Loucy (cell line): ENCODE measurements around the gene NBEA.

Source experiments
- H2AFZ ChIP-seq: fragments of 200-600 bp; sonication (generic); 2 replicates; pipeline ENCODE4 v1.6.0; 2016; ENCODE audit warnings: antibody characterized with exemption, mild to moderate bottlenecking, low read length, moderate library complexity
- H3F3A ChIP-seq: fragments of 200-600 bp; 2 replicates; pipeline ENCODE4 v1.6.0; 2016; ENCODE audit warnings: antibody characterized with exemption, low read depth, mild to moderate bottlenecking
- H3K27me3 ChIP-seq: fragments of 200-600 bp; sonication (generic); 2 replicates; pipeline ENCODE4 v1.6.1; 2014; ENCODE audit warnings: low read length, mild to moderate bottlenecking; ENCODE audit not compliant: insufficient read depth, poor library complexity, severe bottlenecking
- H3K36me3 ChIP-seq: fragments of 200-600 bp; sonication (generic); 2 replicates; pipeline ENCODE4 v1.6.1; 2016; ENCODE audit warnings: low read length; ENCODE audit not compliant: insufficient read depth
- H3K4me1 ChIP-seq: fragments of 200-600 bp; sonication (generic); 2 replicates; pipeline ENCODE4 v1.5.1; 2014; ENCODE audit warnings: low read length, mild to moderate bottlenecking; ENCODE audit not compliant: insufficient read depth, poor library complexity, severe bottlenecking
- H3K4me2 ChIP-seq: fragments of 200-600 bp; sonication (generic); 2 replicates; pipeline ENCODE4 v1.6.0; 2014; ENCODE audit warnings: antibody characterized with exemption, low read length, low read depth, mild to moderate bottlenecking; ENCODE audit not compliant: poor library complexity, severe bottlenecking
- H3K4me3 ChIP-seq: fragments of 200-600 bp; sonication (generic); 2 replicates; pipeline ENCODE4 v1.5.1; 2014; ENCODE audit warnings: low read length, mild to moderate bottlenecking, mixed read lengths; ENCODE audit not compliant: poor library complexity, severe bottlenecking
- H3K79me2 ChIP-seq: fragments of 200-600 bp; sonication (generic); 2 replicates; pipeline ENCODE4 v1.6.1; 2014; ENCODE audit warnings: low read length; ENCODE audit not compliant: insufficient read depth
- H3K9ac ChIP-seq: fragments of 200-600 bp; sonication (generic); 2 replicates; pipeline ENCODE4 v1.6.0; 2014; ENCODE audit warnings: mild to moderate bottlenecking, low read depth, low read length, moderate library complexity; ENCODE audit not compliant: poor library complexity, severe bottlenecking
- H3K9me2 ChIP-seq: fragments of 200-600 bp; sonication (generic); replicated peaks from 2 replicates; pipeline ENCODE4 v1.6.1; 2016; ENCODE audit warnings: low read depth, low read length, mixed read lengths
- H3K9me3 ChIP-seq: fragments of 200-600 bp; sonication (generic); 2 replicates; pipeline ENCODE4 v1.6.1; 2014; ENCODE audit warnings: mild to moderate bottlenecking, antibody characterized with exemption, low read length, low read depth; ENCODE audit not compliant: insufficient read depth
- H4K20me1 ChIP-seq: fragments of 200-600 bp; sonication (generic); 2 replicates; pipeline ENCODE4 v1.6.0; 2014; ENCODE audit warnings: antibody characterized with exemption, low read length, mild to moderate bottlenecking; ENCODE audit not compliant: insufficient read depth, poor library complexity, severe bottlenecking
- CTCF ChIP-seq: fragments of 200-600 bp; sonication (generic); conservative IDR thresholded peaks from 2 replicates; pipeline ENCODE4 v1.5.1; 2014; ENCODE audit warnings: mild to moderate bottlenecking, antibody characterized with exemption, low read length
- EZH2phosphoT487 ChIP-seq: fragments of 200-600 bp; IDR thresholded peaks from 2 replicates; pipeline ENCODE4 v1.6.1; 2018; ENCODE audit warnings: antibody characterized with exemption, mild to moderate bottlenecking, moderate library complexity, borderline replicate concordance

Gene NBEA

GRCh38 chr13:34935841-34936240 is 6.2 kb upstream of the NBEA start:
- no peak overlapping the region for H3K9ac ChIP-seq
- H3K36me3 ChIP-seq: no peaks in the 10 kb centered on the region
- H2AFZ ChIP-seq: no peak overlapping the region
- H4K20me1 ChIP-seq: no peaks in the 10 kb centered on the region
- no peaks in the 10 kb centered on the region for H3F3A ChIP-seq
- no peaks in the 10 kb centered on the region for H3K4me1 ChIP-seq
- no peak overlapping the region for H3K4me3 ChIP-seq
- no peaks in the 10 kb centered on the region for H3K27me3 ChIP-seq
- H3K4me2 ChIP-seq: no peak overlapping the region
- no peaks in the 10 kb centered on the region for H3K9me2 ChIP-seq
- TF ChIP-seq EZH2phosphoT487 (no peak), CTCF (no peak)
- no peaks in the 10 kb centered on the region for H3K79me2 ChIP-seq
- H3K9me3 ChIP-seq: no peaks in the 10 kb centered on the region

- no peaks in the 10 kb centered on the region for H3K36me3 ChIP-seq
- H3K9ac ChIP-seq: no peak overlapping the region
- no peaks in the 10 kb centered on the region for H3K27me3 ChIP-seq
- peaks cover 4% of the 10 kb centered on the region for H4K20me1 ChIP-seq
- H2AFZ ChIP-seq: no peak overlapping the region
- peaks cover 13% of the 10 kb centered on the region for H3K4me1 ChIP-seq
- no peaks in the 10 kb centered on the region for H3K9me3 ChIP-seq
- H3K79me2 ChIP-seq: peaks cover 6% of the 10 kb centered on the region; the same call in 1 of the 2 replicates
- H3K4me2 ChIP-seq: no peak overlapping the region
- no peaks in the 10 kb centered on the region for H3F3A ChIP-seq
- TF ChIP-seq CTCF (no peak), EZH2phosphoT487 (no peak)
- H3K4me3 ChIP-seq: no peak overlapping the region
- H3K9me2 ChIP-seq: no peaks in the 10 kb centered on the region
Measured at GRCh38 chr13:34939771-34940170, 2.3 kb upstream of the NBEA start.

GRCh38 chr13:34941436-34941834 is 635 bp upstream of the NBEA start:
- peaks cover 28% of the 10 kb centered on the region for H3K4me1 ChIP-seq
- no peaks in the 10 kb centered on the region for H3K36me3 ChIP-seq
- H3K9me3 ChIP-seq: no peaks in the 10 kb centered on the region
- peaks cover 20% of the 10 kb centered on the region for H4K20me1 ChIP-seq
- H3K9ac ChIP-seq: no peak overlapping the region
- H3K27me3 ChIP-seq: no peaks in the 10 kb centered on the region
- peak overlapping the region; percentile 73 for H3K4me2 ChIP-seq
- TF ChIP-seq EZH2phosphoT487: no peak
- no peak for TF ChIP-seq CTCF
- H3K4me3 ChIP-seq: peak overlapping the region; percentile 81
- peak overlapping the region; percentile 98 for H2AFZ ChIP-seq
- no peaks in the 10 kb centered on the region for H3K9me2 ChIP-seq
- peaks cover 6% of the 10 kb centered on the region; the same call in 1 of the 2 replicates for H3K79me2 ChIP-seq
- 0 out of 2 replicates have a peak, but pooled peaks cover 3% of the 10 kb centered on the region for H3F3A ChIP-seq
